Spinal cord (tissue), 10 donors: ENCODE results near the gene REXO4. TPM values are rescaled to one million over a fixed set of nuclear protein-coding genes. Genes with fewer than 3 reads are reported as not detected.

Experiments used
- DNase-seq, 6 donors: peaks; one replicate each; pipeline versions ENCODE4 v3.0.0 to v3.0.0-alpha.2; 2013 to 2015; ENCODE audit warnings: low spot score in 6 of 6, low read depth in 4 of 6
- H3K27ac ChIP-seq: one replicate; pipeline ENCODE4 v1.5.1; 2013; ENCODE audit warnings: low read depth, low read length, control low read depth
- H3K27me3 ChIP-seq: one replicate; pipeline ENCODE4 v1.6.1; 2013; ENCODE audit warnings: low read length; ENCODE audit not compliant: control insufficient read depth, insufficient read depth
- H3K36me3 ChIP-seq: one replicate; pipeline ENCODE4 v1.6.1; 2013; ENCODE audit warnings: low read length; ENCODE audit not compliant: control insufficient read depth, insufficient read depth
- H3K4me1 ChIP-seq: one replicate; pipeline ENCODE4 v1.6.1; 2013; ENCODE audit warnings: low read length; ENCODE audit not compliant: control insufficient read depth, insufficient read depth
- H3K4me3 ChIP-seq: one replicate; pipeline ENCODE4 v1.5.1; 2013; ENCODE audit warnings: low read depth, low read length, control low read depth
- H3K9me3 ChIP-seq: one replicate; pipeline ENCODE4 v1.6.1; 2013; ENCODE audit warnings: low read length; ENCODE audit not compliant: control insufficient read depth, insufficient read depth
- WGBS: methylation state at CpG from one replicate; pipeline ENCODE4 v1.1.5; 2013; ENCODE audit warnings: missing lambda C conversion rate; ENCODE audit not compliant: insufficient coverage; 5-methylcytosine and 5-hydroxymethylcytosine counted together
- polyA plus RNA-seq, 2 donors: library from polyadenylated mRNA; unstranded; fragments of 120-200 nt; gene quantifications; one replicate each; pipeline ENCODE4 v1.2.1, GENCODE V29; 2013; ENCODE audit not compliant: insufficient read length in 2 of 2
- total RNA-seq, 2 donors: library from RNA; depleted of rRNA in 1 of 2; stranded (reverse); fragments of 120-200 nt in 1 of 2; fragments of >200 nt in 1 of 2; gene quantifications; one replicate each; pipeline versions ENCODE4 v1.2.3 to v1.2.4, GENCODE V29; 2013 to 2014
- donor health status: healthy.

The REXO4 gene
- total and polyA plus RNA-seq, 4 donors: 9.0 to 28.1 (median 22.4) TPM

GRCh38 chr9:133405508-133406438, 12.0 kb downstream of the REXO4 start:
- H3K9me3 ChIP-seq: no peaks in the 10 kb centered on the region
- no peak for DNase-seq
- no peak overlapping the region for H3K4me3 ChIP-seq
- H3K27ac ChIP-seq: no peak overlapping the region
- H3K4me1 ChIP-seq: no peaks in the 10 kb centered on the region
- 88% methylated on average over 10 of the region's 19 CpGs for WGBS
- no peaks in the 10 kb centered on the region for H3K27me3 ChIP-seq
- H3K36me3 ChIP-seq: peaks cover 87% of the 10 kb centered on the region

- Histone ChIP-seq H3K36me3 (peaks cover 85% of the 10 kb centered on the region), H3K27me3 (no peaks in the 10 kb centered on the region), H3K4me3 (no peak overlapping the region), H3K9me3 (no peaks in the 10 kb centered on the region), H3K27ac (no peak overlapping the region), H3K4me1 (no peaks in the 10 kb centered on the region)
- DNase-seq: no peak
- 89% methylated on average over 8 of the region's 12 CpGs for WGBS
Measured at GRCh38 chr9:133404454-133405002, 13.3 kb downstream of the REXO4 start.

DNA sequence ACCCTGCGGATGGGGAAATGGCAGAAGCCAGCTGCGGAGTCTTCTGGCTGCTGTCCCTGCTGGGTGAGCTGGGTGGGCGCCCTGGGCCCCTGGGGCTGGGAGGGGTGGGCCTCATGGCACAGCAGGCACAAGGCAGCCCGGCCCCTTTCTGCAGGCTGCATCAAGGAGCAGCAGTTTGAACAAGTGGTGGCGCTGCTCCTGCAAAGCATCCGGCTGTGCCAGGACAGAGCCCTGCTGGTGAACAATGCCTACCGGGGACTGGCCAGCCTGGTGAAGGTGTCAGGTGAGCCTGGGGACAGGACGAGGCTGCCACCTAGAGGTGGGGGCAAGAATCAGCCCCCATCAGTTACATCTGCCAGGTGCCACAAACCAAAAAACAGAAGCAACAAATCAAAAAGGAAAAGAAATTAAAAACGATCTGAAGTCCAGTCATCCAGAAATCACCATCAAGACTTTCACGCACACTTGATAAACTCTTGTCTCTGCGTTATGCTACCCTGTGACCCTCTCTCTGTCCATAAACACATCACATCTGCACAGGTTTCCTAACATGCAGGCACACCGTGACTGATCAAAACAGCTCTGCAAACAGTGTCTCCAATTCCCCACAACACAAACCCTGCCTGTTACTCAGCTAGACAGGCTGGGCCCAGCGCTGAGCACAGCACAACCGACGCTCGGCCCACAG, 13.9 kb downstream of the REXO4 start:
- Histone ChIP-seq H3K27ac (no peak overlapping the region), H3K9me3 (no peaks in the 10 kb centered on the region), H3K4me1 (no peaks in the 10 kb centered on the region), H3K36me3 (peaks cover 82% of the 10 kb centered on the region), H3K27me3 (no peaks in the 10 kb centered on the region), H3K4me3 (no peak overlapping the region)
- 84% methylated on average over 14 of the region's 16 CpGs for WGBS
- no peak for DNase-seq

DNA sequence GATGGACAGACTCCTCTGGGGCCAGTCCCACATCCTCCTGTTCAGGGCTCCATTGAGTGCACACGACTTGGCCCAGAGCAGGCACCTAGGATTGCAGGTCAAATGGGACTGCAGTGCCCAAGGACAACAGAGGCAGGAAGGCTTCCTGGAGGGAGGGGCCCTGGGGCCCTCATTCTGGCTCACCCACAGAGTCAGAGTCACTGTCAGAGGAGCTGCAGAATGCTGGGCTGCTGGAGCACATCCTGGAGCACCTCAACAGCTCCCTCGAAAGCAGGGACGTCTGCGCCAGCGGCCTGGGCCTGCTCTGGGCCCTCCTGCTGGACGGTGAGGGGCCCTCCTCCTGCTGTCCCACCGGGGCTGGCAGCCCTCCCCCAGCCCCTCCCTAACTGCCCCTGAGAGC, 15.1 kb downstream of the REXO4 start:
- 80% methylated on average over 7 of the region's 7 CpGs for WGBS
- Histone ChIP-seq H3K27ac (no peak overlapping the region), H3K9me3 (no peaks in the 10 kb centered on the region), H3K27me3 (no peaks in the 10 kb centered on the region), H3K4me3 (no peak overlapping the region), H3K36me3 (peaks cover 75% of the 10 kb centered on the region), H3K4me1 (no peaks in the 10 kb centered on the region)
- no peak for DNase-seq

GRCh38 chr9:133401588-133401987, 16.2 kb downstream of the REXO4 start:
- H3K4me3 ChIP-seq: no peak overlapping the region
- peaks cover 64% of the 10 kb centered on the region for H3K36me3 ChIP-seq
- H3K27ac ChIP-seq: no peak overlapping the region
- no peaks in the 10 kb centered on the region for H3K4me1 ChIP-seq
- 91% methylated on average over 4 of the region's 6 CpGs for WGBS
- no peak for DNase-seq
- H3K27me3 ChIP-seq: no peaks in the 10 kb centered on the region
- H3K9me3 ChIP-seq: no peaks in the 10 kb centered on the region

DNA sequence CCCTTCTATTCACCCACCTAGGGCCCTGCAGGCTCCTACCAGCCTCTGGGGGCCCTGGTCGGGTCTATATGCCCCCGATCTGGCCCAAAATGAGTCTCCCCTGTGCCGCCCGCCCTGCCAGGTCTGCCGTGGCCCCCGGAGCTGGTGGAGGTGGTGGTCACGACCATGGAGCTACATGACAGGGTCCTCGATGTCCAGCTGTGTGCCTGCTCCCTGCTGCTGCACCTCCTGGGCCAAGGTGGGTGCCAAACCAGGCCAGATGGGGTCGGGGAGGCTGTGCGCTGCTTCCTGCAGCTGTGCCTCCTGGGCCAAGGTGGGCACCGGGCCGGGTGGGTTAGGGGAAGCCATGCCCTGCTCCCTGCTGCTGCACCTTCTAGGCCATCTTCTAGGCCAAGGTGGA, 17.5 kb downstream of the REXO4 start:
- Histone ChIP-seq H3K27ac (no peak overlapping the region), H3K4me1 (no peaks in the 10 kb centered on the region), H3K4me3 (no peak overlapping the region), H3K9me3 (no peaks in the 10 kb centered on the region), H3K27me3 (no peaks in the 10 kb centered on the region), H3K36me3 (peaks cover 51% of the 10 kb centered on the region)
- 89% methylated on average over 12 of the region's 12 CpGs for WGBS
- no peak for DNase-seq

- no peak for DNase-seq
- peaks cover 27% of the 10 kb centered on the region for H3K36me3 ChIP-seq
- no peaks in the 10 kb centered on the region for H3K4me1 ChIP-seq
- no peak overlapping the region for H3K4me3 ChIP-seq
- WGBS: 74% methylated on average over 4 of the region's 9 CpGs
- H3K27ac ChIP-seq: no peak overlapping the region
- no peaks in the 10 kb centered on the region for H3K27me3 ChIP-seq
- no peaks in the 10 kb centered on the region for H3K9me3 ChIP-seq
Measured at GRCh38 chr9:133397895-133398294, 19.9 kb downstream of the REXO4 start.

- no peaks in the 10 kb centered on the region for H3K27me3 ChIP-seq
- 67% methylated on average over 4 of the region's 6 CpGs for WGBS
Measured at GRCh38 chr9:133397370-133397769, 20.4 kb downstream of the REXO4 start.

GRCh38 chr9:133396952-133397351, 20.9 kb downstream of the REXO4 start:
- Histone ChIP-seq H3K4me1 (no peaks in the 10 kb centered on the region), H3K9me3 (no peaks in the 10 kb centered on the region), H3K27me3 (no peaks in the 10 kb centered on the region), H3K4me3 (no peak overlapping the region), H3K27ac (no peak overlapping the region), H3K36me3 (peaks cover 18% of the 10 kb centered on the region)
- 23% methylated on average over 14 of the region's 14 CpGs for WGBS
- no peak for DNase-seq

More at GRCh38 chr9:133397370-133397769, 20.4 kb downstream of the REXO4 start:
- DNase-seq: no peak
- Histone ChIP-seq H3K4me3 (no peak overlapping the region), H3K4me1 (no peaks in the 10 kb centered on the region), H3K27ac (no peak overlapping the region), H3K36me3 (peaks cover 22% of the 10 kb centered on the region), H3K9me3 (no peaks in the 10 kb centered on the region)
